ENCODE measurements around the gene ASB2. TPM values are rescaled to one million over a fixed set of nuclear protein-coding genes. Genes with fewer than 3 reads are reported as not detected.

Gene ASB2
- polyA plus RNA-seq, 1 donor from 2014 or later = 0.26 TPM

DNA sequence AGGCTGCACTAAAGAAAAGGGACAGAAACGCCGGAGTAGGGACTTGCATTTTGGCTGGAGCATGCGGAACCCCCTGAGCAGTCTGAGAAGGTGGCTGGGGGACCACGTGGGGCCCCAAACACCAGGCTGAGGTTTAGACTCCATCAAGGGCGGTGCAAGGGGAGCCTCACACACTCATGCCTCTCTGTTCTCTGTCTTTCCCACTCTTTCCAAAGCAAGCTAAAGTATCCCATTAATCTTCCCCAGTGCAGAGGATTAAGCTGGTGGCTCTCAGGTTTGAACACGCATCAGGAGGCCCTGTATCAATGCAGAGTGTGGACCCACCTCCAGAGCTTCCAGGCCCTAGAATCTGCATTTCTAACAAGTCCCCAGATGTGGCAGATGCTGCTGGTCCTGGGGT is 34.3 kb upstream of the ASB2 start:
- no peaks in the 10 kb centered on the region for H3K9me3 ChIP-seq (ENCODE audit: low read length)
- H3F3A ChIP-seq (ENCODE audit: insufficient read depth, low read length, poor library complexity, severe bottlenecking) = no peaks in the 10 kb centered on the region
- H3K9me2 ChIP-seq (ENCODE audit: insufficient read depth, low read length) = no peaks in the 10 kb centered on the region
- H3K4me2 ChIP-seq (ENCODE audit: low read length) = no peak overlapping the region
- H3K36me3 ChIP-seq (ENCODE audit: insufficient read depth, low read length) = no peaks in the 10 kb centered on the region
- H3K4me3 ChIP-seq (ENCODE audit: low read length) = no peak overlapping the region
- no peaks in the 10 kb centered on the region for H3K79me2 ChIP-seq (replicated peaks; ENCODE audit: insufficient read depth, low read length)
- no peak overlapping the region for H2AFZ ChIP-seq (ENCODE audit: low read depth, low read length)
- H4K20me1 ChIP-seq (ENCODE audit: insufficient read depth) = no peaks in the 10 kb centered on the region
- H3K27me3 ChIP-seq (ENCODE audit: insufficient read depth, low read depth, low read length) = no peaks in the 10 kb centered on the region
- no peak for TF ChIP-seq SMC3 (conservative IDR thresholded peaks at IDR 0.05; ENCODE audit: poor library complexity)
- no peak for TF ChIP-seq RAD21 (conservative IDR thresholded peaks at IDR 0.05)
- TF ChIP-seq TAF1 (IDR thresholded peaks at IDR 0.05; ENCODE audit: low read depth) = no peak
- no peak for TF ChIP-seq POLR2AphosphoS5 (IDR thresholded peaks at IDR 0.05)
- TF ChIP-seq, protein P1, sequence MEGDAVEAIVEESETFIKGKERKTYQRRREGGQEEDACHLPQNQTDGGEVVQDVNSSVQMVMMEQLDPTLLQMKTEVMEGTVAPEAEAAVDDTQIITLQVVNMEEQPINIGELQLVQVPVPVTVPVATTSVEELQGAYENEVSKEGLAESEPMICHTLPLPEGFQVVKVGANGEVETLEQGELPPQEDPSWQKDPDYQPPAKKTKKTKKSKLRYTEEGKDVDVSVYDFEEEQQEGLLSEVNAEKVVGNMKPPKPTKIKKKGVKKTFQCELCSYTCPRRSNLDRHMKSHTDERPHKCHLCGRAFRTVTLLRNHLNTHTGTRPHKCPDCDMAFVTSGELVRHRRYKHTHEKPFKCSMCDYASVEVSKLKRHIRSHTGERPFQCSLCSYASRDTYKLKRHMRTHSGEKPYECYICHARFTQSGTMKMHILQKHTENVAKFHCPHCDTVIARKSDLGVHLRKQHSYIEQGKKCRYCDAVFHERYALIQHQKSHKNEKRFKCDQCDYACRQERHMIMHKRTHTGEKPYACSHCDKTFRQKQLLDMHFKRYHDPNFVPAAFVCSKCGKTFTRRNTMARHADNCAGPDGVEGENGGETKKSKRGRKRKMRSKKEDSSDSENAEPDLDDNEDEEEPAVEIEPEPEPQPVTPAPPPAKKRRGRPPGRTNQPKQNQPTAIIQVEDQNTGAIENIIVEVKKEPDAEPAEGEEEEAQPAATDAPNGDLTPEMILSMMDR (IDR thresholded peaks at IDR 0.05; ENCODE audit: poor library complexity, severe bottlenecking) = no peak
- TF ChIP-seq, protein P2, sequence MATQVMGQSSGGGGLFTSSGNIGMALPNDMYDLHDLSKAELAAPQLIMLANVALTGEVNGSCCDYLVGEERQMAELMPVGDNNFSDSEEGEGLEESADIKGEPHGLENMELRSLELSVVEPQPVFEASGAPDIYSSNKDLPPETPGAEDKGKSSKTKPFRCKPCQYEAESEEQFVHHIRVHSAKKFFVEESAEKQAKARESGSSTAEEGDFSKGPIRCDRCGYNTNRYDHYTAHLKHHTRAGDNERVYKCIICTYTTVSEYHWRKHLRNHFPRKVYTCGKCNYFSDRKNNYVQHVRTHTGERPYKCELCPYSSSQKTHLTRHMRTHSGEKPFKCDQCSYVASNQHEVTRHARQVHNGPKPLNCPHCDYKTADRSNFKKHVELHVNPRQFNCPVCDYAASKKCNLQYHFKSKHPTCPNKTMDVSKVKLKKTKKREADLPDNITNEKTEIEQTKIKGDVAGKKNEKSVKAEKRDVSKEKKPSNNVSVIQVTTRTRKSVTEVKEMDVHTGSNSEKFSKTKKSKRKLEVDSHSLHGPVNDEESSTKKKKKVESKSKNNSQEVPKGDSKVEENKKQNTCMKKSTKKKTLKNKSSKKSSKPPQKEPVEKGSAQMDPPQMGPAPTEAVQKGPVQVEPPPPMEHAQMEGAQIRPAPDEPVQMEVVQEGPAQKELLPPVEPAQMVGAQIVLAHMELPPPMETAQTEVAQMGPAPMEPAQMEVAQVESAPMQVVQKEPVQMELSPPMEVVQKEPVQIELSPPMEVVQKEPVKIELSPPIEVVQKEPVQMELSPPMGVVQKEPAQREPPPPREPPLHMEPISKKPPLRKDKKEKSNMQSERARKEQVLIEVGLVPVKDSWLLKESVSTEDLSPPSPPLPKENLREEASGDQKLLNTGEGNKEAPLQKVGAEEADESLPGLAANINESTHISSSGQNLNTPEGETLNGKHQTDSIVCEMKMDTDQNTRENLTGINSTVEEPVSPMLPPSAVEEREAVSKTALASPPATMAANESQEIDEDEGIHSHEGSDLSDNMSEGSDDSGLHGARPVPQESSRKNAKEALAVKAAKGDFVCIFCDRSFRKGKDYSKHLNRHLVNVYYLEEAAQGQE (IDR thresholded peaks at IDR 0.05; ENCODE audit: borderline replicate concordance) = no peak
- TF ChIP-seq MXI1 (conservative IDR thresholded peaks at IDR 0.05; ENCODE audit: poor library complexity, severe bottlenecking) = no peak
- TF ChIP-seq EP300 (conservative IDR thresholded peaks at IDR 0.05; ENCODE audit: poor library complexity, severe bottlenecking) = no peak
- no peak for TF ChIP-seq EZH2 (IDR thresholded peaks at IDR 0.05; ENCODE audit: borderline replicate concordance, insufficient read depth, low read length, poor library complexity, severe bottlenecking)
- no peak overlapping the region for H3K9ac ChIP-seq (ENCODE audit: low read length)
- no peak overlapping the region for H3K27ac ChIP-seq (ENCODE audit: low read length)

DNA sequence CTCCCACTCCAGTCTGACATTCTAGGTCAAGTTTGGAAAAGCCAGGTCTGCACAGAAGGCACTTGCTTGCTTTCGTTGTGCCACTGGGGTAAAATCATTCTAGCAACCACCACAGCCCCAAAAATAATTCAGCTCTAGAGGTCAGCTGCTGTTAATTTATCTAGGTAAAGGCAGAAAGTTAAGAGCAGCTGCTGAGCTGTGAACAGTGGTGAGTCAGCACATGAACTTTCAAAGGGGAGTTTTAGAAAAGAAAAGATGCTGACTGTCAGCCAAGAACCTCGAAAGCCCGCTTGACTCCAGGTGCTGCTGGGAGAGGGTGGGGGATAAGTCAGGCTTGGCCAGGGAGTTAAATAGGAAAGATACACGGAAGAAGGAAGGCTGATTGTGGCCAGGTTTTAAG is 33.4 kb upstream of the ASB2 start:
- Histone ChIP-seq H3K4me3 (ENCODE audit: low read length) (no peak overlapping the region), H3K9me3 (ENCODE audit: low read length) (no peaks in the 10 kb centered on the region), H3K27me3 (ENCODE audit: insufficient read depth, low read depth, low read length) (no peaks in the 10 kb centered on the region), H2AFZ (ENCODE audit: low read depth, low read length) (no peak overlapping the region), H3K79me2 (replicated peaks; ENCODE audit: insufficient read depth, low read length) (no peaks in the 10 kb centered on the region), H4K20me1 (ENCODE audit: insufficient read depth) (no peaks in the 10 kb centered on the region), H3K9ac (ENCODE audit: low read length) (no peak overlapping the region), H3K4me2 (ENCODE audit: low read length) (no peak overlapping the region), H3K9me2 (ENCODE audit: insufficient read depth, low read length) (no peaks in the 10 kb centered on the region), H3K27ac (ENCODE audit: low read length) (no peak overlapping the region), H3F3A (ENCODE audit: insufficient read depth, low read length, poor library complexity, severe bottlenecking) (no peaks in the 10 kb centered on the region), H3K36me3 (ENCODE audit: insufficient read depth, low read length) (no peaks in the 10 kb centered on the region)
- TF ChIP-seq POLR2AphosphoS5 (IDR thresholded peaks at IDR 0.05) (no peak), MXI1 (conservative IDR thresholded peaks at IDR 0.05; ENCODE audit: poor library complexity, severe bottlenecking) (no peak)

DNA sequence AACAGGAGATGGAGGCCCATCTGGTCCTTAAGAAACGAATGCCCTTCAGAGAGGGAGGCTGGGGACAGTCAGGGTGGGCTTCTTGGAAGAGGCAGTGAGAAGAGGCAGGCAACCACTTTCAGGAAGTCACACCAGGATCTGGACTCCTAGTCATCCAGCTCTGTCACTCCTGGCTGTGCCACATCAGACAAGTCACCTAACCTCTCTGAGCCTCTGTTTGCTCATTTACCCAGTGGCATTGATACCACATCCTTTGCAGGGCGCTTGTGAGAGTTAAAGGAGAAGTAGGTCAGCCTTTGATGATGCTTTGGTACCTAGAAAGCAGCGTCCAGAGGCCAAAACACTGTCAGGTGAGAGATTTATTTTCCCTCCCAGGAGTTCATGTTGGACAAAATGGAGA is 31.9 kb upstream of the ASB2 start:
- Histone ChIP-seq H3K27me3 (ENCODE audit: insufficient read depth, low read depth, low read length) (no peaks in the 10 kb centered on the region), H3F3A (ENCODE audit: insufficient read depth, low read length, poor library complexity, severe bottlenecking) (no peaks in the 10 kb centered on the region), H3K9me2 (ENCODE audit: insufficient read depth, low read length) (no peaks in the 10 kb centered on the region), H3K9me3 (ENCODE audit: low read length) (no peaks in the 10 kb centered on the region), H3K4me3 (ENCODE audit: low read length) (no peak overlapping the region), H2AFZ (ENCODE audit: low read depth, low read length) (no peak overlapping the region), H3K9ac (ENCODE audit: low read length) (no peak overlapping the region), H4K20me1 (ENCODE audit: insufficient read depth) (no peaks in the 10 kb centered on the region), H3K79me2 (replicated peaks; ENCODE audit: insufficient read depth, low read length) (no peaks in the 10 kb centered on the region), H3K36me3 (ENCODE audit: insufficient read depth, low read length) (no peaks in the 10 kb centered on the region), H3K27ac (ENCODE audit: low read length) (no peak overlapping the region), H3K4me2 (ENCODE audit: low read length) (no peak overlapping the region)
- TF ChIP-seq POLR2AphosphoS5 (IDR thresholded peaks at IDR 0.05) (no peak), EP300 (conservative IDR thresholded peaks at IDR 0.05; ENCODE audit: poor library complexity, severe bottlenecking) (no peak), SMC3 (conservative IDR thresholded peaks at IDR 0.05; ENCODE audit: poor library complexity) (no peak), RAD21 (conservative IDR thresholded peaks at IDR 0.05) (no peak), MXI1 (conservative IDR thresholded peaks at IDR 0.05; ENCODE audit: poor library complexity, severe bottlenecking) (no peak), EZH2 (IDR thresholded peaks at IDR 0.05; ENCODE audit: borderline replicate concordance, insufficient read depth, low read length, poor library complexity, severe bottlenecking) (no peak)
- TF ChIP-seq, protein P2 (IDR thresholded peaks at IDR 0.05; ENCODE audit: borderline replicate concordance) = no peak
